ENCODE data around the gene FCHO1. TPM values are rescaled to one million over a fixed set of nuclear protein-coding genes. Genes with fewer than 3 reads are reported as not detected.

The FCHO1 gene
- total and polyA plus RNA-seq, 10 of the 15 experiments (the other 5 are each of a cell fraction or from before 2014, with no cell fraction given): 0.14 to 45.8 (median 15.8) TPM

DNA sequence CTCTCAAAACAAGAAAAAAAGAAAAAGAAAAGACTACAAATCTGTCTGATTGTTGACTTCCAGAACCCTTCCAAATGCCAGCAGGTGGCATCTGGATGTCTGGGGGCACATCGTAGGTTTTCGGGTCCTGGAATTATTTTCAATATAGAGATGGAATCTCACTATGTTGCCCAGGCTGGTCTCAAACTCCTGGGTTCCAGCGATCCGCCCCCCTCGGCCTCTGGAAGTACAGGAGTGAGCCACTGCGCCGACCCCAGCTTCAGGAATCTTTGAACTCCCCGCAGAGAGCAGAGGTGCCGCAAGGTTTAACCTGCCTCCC is 43.1 kb downstream of the FCHO1 start:
- Histone ChIP-seq H4K20me1 (ENCODE audit: control insufficient read depth, insufficient read depth) (no peaks in the 10 kb centered on the region), H2AFZ (ENCODE audit: control insufficient read depth, low read depth, low read length) (no peak overlapping the region), H3K4me1 (ENCODE audit: control insufficient read depth, insufficient read depth, low read length) (no peaks in the 10 kb centered on the region), H3K4me3 (no peak overlapping the region), H3K36me3 (ENCODE audit: control insufficient read depth in 2 of 2, insufficient read depth in 2 of 2, low read length in 1 of 2) (no peaks in the 10 kb centered on the region), H3K9ac (ENCODE audit: control insufficient read depth, insufficient read depth, low read length) (no peak overlapping the region), H3K27me3 (replicated peaks in 1 of 2; ENCODE audit: control insufficient read depth in 2 of 2, insufficient read depth in 2 of 2, low read length in 1 of 2) (peaks cover 3 to 6% of the 10 kb centered on the region in 2 experiments; a peak in 2 of 4 replicates), H3K79me2 (ENCODE audit: control insufficient read depth, insufficient read depth, low read length) (no peaks in the 10 kb centered on the region), H3K9me3 (replicated peaks; ENCODE audit: control insufficient read depth, insufficient read depth, low read length) (no peaks in the 10 kb centered on the region), H3K4me2 (ENCODE audit: control insufficient read depth, insufficient read depth) (no peak overlapping the region), H3K27ac (ENCODE audit: control insufficient read depth, insufficient read depth) (no peak overlapping the region)
- FAIRE-seq (no peak), DNase-seq (ENCODE audit: low read depth, low spot score) (no peak), ATAC-seq (no peak)
- CTCF ChIA-PET: interaction anchor here (0.7 to 1.6 kb wide), 2 partner anchors 62 to 188 kb away, joined by 3 read pairs; no protein-coding TSS in a partner anchor
- intact Hi-C loops (cut with micrococcal nuclease; ENCODE audit: unreplicated experiment) (no loop called here), in situ Hi-C loops (cut with MboI) (no loop called here)
- POLR2A ChIA-PET: no interaction called here
- SMC1A ChIA-PET (ENCODE audit: uncharacterized antibody, unreplicated experiment): no interaction called here
- no TSS peak for BruUV-seq (replicated peaks)
- TF ChIP-seq MYB (IDR thresholded peaks at IDR 0.05; ENCODE audit: borderline replicate concordance, low read depth, low read length) (no peak), BRCA1 (IDR thresholded peaks at IDR 0.05; ENCODE audit: low read depth, low read length) (no peak), PAX8 (IDR thresholded peaks at IDR 0.05) (no peak), MEF2A (IDR thresholded peaks at IDR 0.05; ENCODE audit: insufficient read depth, low read depth, low read length) (no peak), RELA (IDR thresholded peaks at IDR 0.05; ENCODE audit: borderline replicate concordance, partially characterized antibody) (no peak)
- WGBS (ENCODE audit: insufficient coverage, insufficient replicate concordance, low lambda C conversion rate, missing lambda C conversion rate): 72% methylated on average over 9 of the region's 9 CpGs
- RAD21 ChIA-PET (ENCODE audit: unreplicated experiment): no interaction called here

- ChIA-PET SMC1A (ENCODE audit: uncharacterized antibody, unreplicated experiment) (no interaction called here), CTCF (interaction anchor here (0.7 to 1.6 kb wide), 2 partner anchors 61 to 189 kb away, joined by 3 read pairs; no protein-coding TSS in a partner anchor), RAD21 (ENCODE audit: unreplicated experiment) (no interaction called here), POLR2A (no interaction called here)
- ATAC-seq: no peak
- Histone ChIP-seq H3K36me3 (ENCODE audit: control insufficient read depth in 2 of 2, insufficient read depth in 2 of 2, low read length in 1 of 2) (no peaks in the 10 kb centered on the region), H4K20me1 (ENCODE audit: control insufficient read depth, insufficient read depth) (no peaks in the 10 kb centered on the region), H3K4me3 (no peak within 1 kb of the TSS), H3K4me2 (ENCODE audit: control insufficient read depth, insufficient read depth) (no peak within 1 kb of the TSS; the same call in 1 of the 2 replicates), H2AFZ (ENCODE audit: control insufficient read depth, low read depth, low read length) (no peak within 1 kb of the TSS), H3K27me3 (replicated peaks in 1 of 2; ENCODE audit: control insufficient read depth in 2 of 2, insufficient read depth in 2 of 2, low read length in 1 of 2) (peaks cover 3 to 6% of the 10 kb centered on the region in 2 experiments; a peak in 3 of 4 replicates), H3K79me2 (ENCODE audit: control insufficient read depth, insufficient read depth, low read length) (no peaks in the 10 kb centered on the region), H3K9me3 (replicated peaks; ENCODE audit: control insufficient read depth, insufficient read depth, low read length) (no peaks in the 10 kb centered on the region), H3K27ac (ENCODE audit: control insufficient read depth, insufficient read depth) (no peak within 1 kb of the TSS), H3K9ac (ENCODE audit: control insufficient read depth, insufficient read depth, low read length) (no peak within 1 kb of the TSS), H3K4me1 (ENCODE audit: control insufficient read depth, insufficient read depth, low read length) (no peaks in the 10 kb centered on the region)
- no TSS peak for BruUV-seq (replicated peaks)
- DNase-seq (ENCODE audit: low read depth, low spot score): no peak
- in situ Hi-C loops (cut with MboI): no loop called here
- intact Hi-C loops (cut with micrococcal nuclease; ENCODE audit: unreplicated experiment): no loop called here
- no peak for TF ChIP-seq ZNF24 (IDR thresholded peaks at IDR 0.05)
- WGBS (ENCODE audit: insufficient coverage, insufficient replicate concordance, low lambda C conversion rate, missing lambda C conversion rate): 26% methylated on average over 49 of the region's 50 CpGs
- FAIRE-seq: no peak
Observed at GRCh38 chr19:17794731-17795494, 43.6 kb downstream of the FCHO1 start, which contains the start of gene B3GNT3. Gene B3GNT3 (plus strand): TSS chr19:17795138. CDS start chr19:17807808, 12,670 bp downstream.

All from GM12878 (cell line).